ENCODE data around the gene RARS2. TPM values are rescaled to one million over a fixed set of nuclear protein-coding genes. Genes with fewer than 3 reads are reported as not detected.

Gene RARS2
- total and polyA plus RNA-seq, 2 of the 8 experiments (the other 6 are each of a cell fraction or from before 2014, with no cell fraction given), result 10.2 to 40.5 TPM

GRCh38 chr6:87575423-87575822 lies 14.4 kb downstream of the RARS2 start:
- no peak for FAIRE-seq
- no peak overlapping the region for H3K14ac ChIP-seq (ENCODE audit: insufficient read length)
- CTCF ChIA-PET (ENCODE audit: partially characterized antibody), result no interaction called here
- TF ChIP-seq PHF8 (conservative IDR thresholded peaks at IDR 0.05; ENCODE audit: low read depth, low read length), result no peak
- no peak for TF ChIP-seq SIRT6 (IDR thresholded peaks at IDR 0.05; ENCODE audit: low read length)
- no peak for TF ChIP-seq CTBP2 (IDR thresholded peaks at IDR 0.05; ENCODE audit: borderline replicate concordance, insufficient read depth, insufficient read length, low read length)
- no peak for TF ChIP-seq E2F6 (IDR thresholded peaks at IDR 0.05)
- TF ChIP-seq TAF1 (IDR thresholded peaks at IDR 0.05; ENCODE audit: low read depth, low read length), result no peak

More at GRCh38 chr6:87575423-87575822, 14.4 kb downstream of the RARS2 start:
- no peaks in the 10 kb centered on the region for H3K27me3 ChIP-seq (replicated peaks in 1 of 4; ENCODE audit: control insufficient read depth in 3 of 4, extremely low read depth in 1 of 4, insufficient read depth in 3 of 4, low read length in 3 of 4)
- 94% methylated on average over 2 of the region's 2 CpGs; no CpG with 5 or more reads in 1 of the 2 experiments for WGBS, 2 experiments (ENCODE audit: extremely low coverage in 1 of 2, insufficient coverage in 1 of 2, insufficient read length in 1 of 2, insufficient replicate concordance in 2 of 2, low coverage in 1 of 2, low lambda C conversion rate in 2 of 2, missing lambda C conversion rate in 1 of 2)
- no peak overlapping the region for H4K91ac ChIP-seq (replicated peaks; ENCODE audit: insufficient read length, low read length)
- H3K4me3 ChIP-seq (ENCODE audit: extremely low read depth in 1 of 4, insufficient read depth in 2 of 4, low read depth in 3 of 4, low read length in 4 of 4), result no peak overlapping the region
- H3K79me2 ChIP-seq (ENCODE audit: control insufficient read depth in 1 of 2, insufficient read depth in 2 of 2, low read length in 2 of 2), result peaks cover 3 to 92% of the 10 kb centered on the region in 2 experiments; a peak in 3 of 4 replicates
- no peak overlapping the region for H4K8ac ChIP-seq (ENCODE audit: extremely low read depth, insufficient read depth, low read length)
- no peaks in the 10 kb centered on the region for H3K9me3 ChIP-seq (ENCODE audit: insufficient read depth in 2 of 2, low read depth in 1 of 2, low read length in 1 of 2)
- no peak overlapping the region for H3K18ac ChIP-seq (ENCODE audit: extremely low read depth, low read length)
- no peak for DNase-seq (ENCODE audit: low read depth in 1 of 2, low spot score in 2 of 2)
- no peak overlapping the region for H3K4me2 ChIP-seq (ENCODE audit: insufficient read depth in 1 of 2, low read depth in 2 of 2, low read length in 2 of 2)
- no peak overlapping the region for H2BK12ac ChIP-seq (ENCODE audit: low read depth, low read length)
- no peak overlapping the region for H2BK20ac ChIP-seq (ENCODE audit: low read length)
- no peak overlapping the region for H2BK120ac ChIP-seq (replicated peaks; ENCODE audit: low read depth, low read length)
- H2BK5ac ChIP-seq (ENCODE audit: low read depth, low read length), result no peak overlapping the region
- no peak overlapping the region for H3K23ac ChIP-seq (ENCODE audit: insufficient read length)
- H3K4ac ChIP-seq (replicated peaks; ENCODE audit: insufficient read length, low read depth, low read length), result no peak overlapping the region
- peaks cover 0 to 6% of the 10 kb centered on the region in 2 experiments for H4K20me1 ChIP-seq (replicated peaks in 1 of 2; ENCODE audit: control insufficient read depth in 1 of 2, insufficient read depth in 2 of 2, low read length in 2 of 2)
- no peak overlapping the region for H3K56ac ChIP-seq (replicated peaks; ENCODE audit: insufficient read length, low read depth, low read length)
- POLR2A ChIA-PET (ENCODE audit: partially characterized antibody), result interaction anchor here (1.2 kb wide), 1 partner anchor 15 kb away, joined by 3 read pairs; the partner anchor contains the start of genes ORC3 and RARS2
- H3K27ac ChIP-seq (ENCODE audit: low read depth, low read length), result no peak overlapping the region
- H3K4me1 ChIP-seq (replicated peaks in 1 of 4; ENCODE audit: control insufficient read depth in 3 of 4, insufficient read depth in 4 of 4, low read length in 3 of 4), result peaks cover 0 to 7% (median 6%) of the 10 kb centered on the region in 4 experiments; a peak in 4 of 7 replicates
- H3K9ac ChIP-seq (replicated peaks in 1 of 4; ENCODE audit: extremely low read depth in 1 of 4, low read depth in 3 of 4, low read length in 3 of 4), result no peak overlapping the region
- H3K36me3 ChIP-seq (ENCODE audit: control insufficient read depth in 2 of 4, insufficient read depth in 4 of 4, low read length in 3 of 4), result peaks cover 0 to 17% (median 3%) of the 10 kb centered on the region in 4 experiments; a peak in 2 of 8 replicates
- no peak overlapping the region for H2AFZ ChIP-seq (ENCODE audit: low read length)
- no peaks in the 10 kb centered on the region for H3K23me2 ChIP-seq (ENCODE audit: low read depth, low read length)
- H2AK5ac ChIP-seq (ENCODE audit: low read depth, low read length), result no peak overlapping the region
- H4K5ac ChIP-seq (ENCODE audit: insufficient read length, low read depth, low read length), result no peak overlapping the region
- peaks cover 3% of the 10 kb centered on the region for H3K79me1 ChIP-seq (ENCODE audit: low read depth, low read length)
- H2BK15ac ChIP-seq (ENCODE audit: low read length), result no peak overlapping the region

All from H1 (cell line).